IPS-18c (cell line): Measurements from ENCODE around the gene TASP1.
A peak's percentile ranks its signal among the peaks of the same experiment; 100 is the strongest.

ENCODE experiments used
- H3K4me3 ChIP-seq: 2 replicates; pipeline ENCODE4 v1.7.0; 2013; ENCODE audit warnings: low read depth, mild to moderate bottlenecking, low read length, moderate library complexity; ENCODE audit not compliant: insufficient read depth
- H3K9me3 ChIP-seq: one replicate; pipeline ENCODE4 v1.6.1; 2013; ENCODE audit warnings: mild to moderate bottlenecking, low read length, moderate library complexity; ENCODE audit not compliant: control insufficient read depth, insufficient read depth

Gene TASP1, protein sequence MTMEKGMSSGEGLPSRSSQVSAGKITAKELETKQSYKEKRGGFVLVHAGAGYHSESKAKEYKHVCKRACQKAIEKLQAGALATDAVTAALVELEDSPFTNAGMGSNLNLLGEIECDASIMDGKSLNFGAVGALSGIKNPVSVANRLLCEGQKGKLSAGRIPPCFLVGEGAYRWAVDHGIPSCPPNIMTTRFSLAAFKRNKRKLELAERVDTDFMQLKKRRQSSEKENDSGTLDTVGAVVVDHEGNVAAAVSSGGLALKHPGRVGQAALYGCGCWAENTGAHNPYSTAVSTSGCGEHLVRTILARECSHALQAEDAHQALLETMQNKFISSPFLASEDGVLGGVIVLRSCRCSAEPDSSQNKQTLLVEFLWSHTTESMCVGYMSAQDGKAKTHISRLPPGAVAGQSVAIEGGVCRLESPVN

DNA sequence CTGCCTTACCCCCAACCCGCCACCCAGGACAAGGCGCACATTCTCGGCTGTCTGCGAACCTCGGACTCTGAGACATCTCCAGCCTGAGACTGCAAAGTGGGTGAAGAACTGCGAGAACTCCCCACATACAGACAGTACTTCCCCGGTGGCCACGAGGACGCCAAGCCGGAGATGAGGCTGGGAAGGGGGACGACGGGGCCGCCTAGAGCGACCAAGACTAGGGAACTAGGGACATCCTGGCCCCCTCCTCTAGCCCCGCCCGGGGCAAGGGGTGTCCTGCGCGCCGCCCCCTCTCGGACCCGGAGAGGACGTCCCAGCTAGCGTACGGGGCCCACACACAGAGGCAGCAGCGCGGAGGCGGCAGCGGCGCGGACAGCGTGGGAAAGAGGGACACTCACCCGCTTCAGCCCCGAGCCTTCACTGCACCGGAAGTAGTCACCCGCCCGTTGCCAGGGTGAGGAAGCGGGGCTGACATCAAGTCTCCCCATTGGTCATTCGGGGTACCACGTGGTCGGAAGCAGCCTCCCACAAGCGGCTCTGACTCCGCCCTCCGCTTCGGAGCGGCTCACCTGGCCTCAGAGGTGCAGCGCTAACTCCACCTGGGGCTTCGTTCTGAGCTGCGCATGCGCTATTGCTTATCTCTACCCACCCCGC lies at the start of gene TASP1:
Gene TASP1 (minus strand): TSS at position 437 of the 654 bp plus-strand sequence. CDS start 8,854 bp downstream, outside the sequence.
- H3K9me3 ChIP-seq = no peaks in the 10 kb centered on the region

DNA sequence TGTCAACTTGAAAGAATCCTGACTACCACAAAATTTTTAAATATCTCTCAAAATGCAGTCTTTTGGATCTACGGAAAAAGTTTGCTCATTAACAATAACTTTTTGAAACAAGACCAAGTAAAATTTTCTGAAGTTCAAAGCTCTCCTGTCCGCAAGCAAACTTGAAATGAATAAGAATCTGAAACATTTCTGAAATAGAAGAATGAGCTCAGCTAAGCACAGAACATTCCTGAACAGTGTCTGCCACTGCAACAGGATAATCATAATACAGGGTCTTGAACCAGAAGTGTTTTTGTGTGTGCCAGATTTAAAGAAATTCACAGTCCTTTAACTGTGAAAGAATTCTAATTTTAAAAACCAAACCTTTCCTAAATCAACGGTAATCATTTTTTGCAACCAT lies 49.1 kb upstream of the TASP1 start:
- Histone ChIP-seq H3K9me3 (no peaks in the 10 kb centered on the region), H3K4me3 (no peak overlapping the region)

More for the DNA sequence above, at the start of gene TASP1:
- peak within 1 kb of the TSS; percentile 94 for H3K4me3 ChIP-seq

DNA sequence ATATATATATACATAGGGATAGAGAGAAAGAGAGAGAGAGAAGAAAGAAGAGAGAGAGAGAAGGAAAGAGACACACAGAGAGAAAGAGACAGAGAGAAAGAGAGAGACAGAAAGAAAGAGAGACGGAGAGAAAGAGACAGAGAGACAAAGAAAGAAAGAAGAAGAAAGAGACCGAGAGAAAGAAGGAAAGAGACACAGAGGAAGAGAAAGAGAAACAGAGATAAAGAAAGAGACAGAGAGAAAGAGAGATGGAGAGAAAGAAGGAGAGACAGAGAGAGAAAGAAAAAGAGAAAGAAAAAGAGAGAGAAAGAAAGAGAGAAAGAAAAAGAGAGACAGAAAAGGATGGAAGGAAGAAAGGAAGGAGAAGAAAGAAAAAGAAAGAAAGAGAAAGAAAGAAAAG lies 46.9 kb upstream of the TASP1 start:
- Histone ChIP-seq H3K9me3 (no peaks in the 10 kb centered on the region), H3K4me3 (no peak overlapping the region)

DNA sequence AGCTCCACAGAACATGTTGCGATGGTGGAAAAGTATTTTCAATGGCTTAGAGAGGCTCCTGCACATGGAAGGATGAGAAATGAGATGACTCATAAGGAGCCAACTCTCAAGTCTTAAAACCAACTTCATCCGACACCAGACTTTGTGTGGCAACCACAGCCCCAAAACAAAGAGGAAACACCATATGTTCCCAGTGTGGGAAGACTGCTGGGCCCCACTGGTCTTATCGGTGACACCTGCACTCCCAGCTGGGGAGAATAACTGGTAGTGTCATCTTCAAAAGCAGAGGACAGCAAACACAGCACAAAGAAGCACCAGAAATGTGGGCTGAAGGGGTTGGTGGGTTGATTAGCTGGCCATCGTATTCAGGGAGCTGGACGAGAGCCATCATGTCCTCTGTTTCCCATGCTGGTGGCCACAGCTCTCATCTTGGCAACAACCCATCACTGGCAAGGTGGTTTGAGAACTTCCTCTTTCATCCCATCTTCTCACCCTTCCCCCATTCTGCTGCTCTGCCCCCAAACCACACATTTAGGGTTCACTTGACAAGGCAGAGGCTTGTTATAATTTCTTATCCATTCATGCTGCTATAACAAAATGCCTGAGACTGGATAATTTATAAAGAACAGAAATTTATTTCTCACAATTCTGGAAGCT lies 46.0 kb upstream of the TASP1 start:
- H3K9me3 ChIP-seq = no peaks in the 10 kb centered on the region
- H3K4me3 ChIP-seq = no peak overlapping the region

DNA sequence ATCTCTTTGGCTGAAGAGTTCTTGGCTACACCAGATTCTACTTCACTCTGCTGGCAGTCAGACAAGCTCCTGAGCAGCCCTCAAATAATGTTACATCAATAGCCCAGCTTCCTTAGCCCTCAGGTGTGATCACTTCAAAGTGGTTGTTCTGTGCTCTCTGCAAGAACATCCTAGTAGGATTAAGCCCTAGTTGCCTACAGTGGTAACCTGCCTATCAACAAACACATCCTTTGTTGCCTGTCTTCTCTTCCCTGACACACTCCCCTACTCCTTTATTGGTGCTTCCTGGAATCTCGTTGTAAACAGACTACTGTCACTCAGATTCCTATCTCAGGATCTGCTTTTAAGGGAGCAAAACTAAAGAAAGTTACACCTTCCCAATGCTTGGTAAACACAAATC lies 45.1 kb upstream of the TASP1 start:
- Histone ChIP-seq H3K4me3 (no peak overlapping the region), H3K9me3 (no peaks in the 10 kb centered on the region)

DNA sequence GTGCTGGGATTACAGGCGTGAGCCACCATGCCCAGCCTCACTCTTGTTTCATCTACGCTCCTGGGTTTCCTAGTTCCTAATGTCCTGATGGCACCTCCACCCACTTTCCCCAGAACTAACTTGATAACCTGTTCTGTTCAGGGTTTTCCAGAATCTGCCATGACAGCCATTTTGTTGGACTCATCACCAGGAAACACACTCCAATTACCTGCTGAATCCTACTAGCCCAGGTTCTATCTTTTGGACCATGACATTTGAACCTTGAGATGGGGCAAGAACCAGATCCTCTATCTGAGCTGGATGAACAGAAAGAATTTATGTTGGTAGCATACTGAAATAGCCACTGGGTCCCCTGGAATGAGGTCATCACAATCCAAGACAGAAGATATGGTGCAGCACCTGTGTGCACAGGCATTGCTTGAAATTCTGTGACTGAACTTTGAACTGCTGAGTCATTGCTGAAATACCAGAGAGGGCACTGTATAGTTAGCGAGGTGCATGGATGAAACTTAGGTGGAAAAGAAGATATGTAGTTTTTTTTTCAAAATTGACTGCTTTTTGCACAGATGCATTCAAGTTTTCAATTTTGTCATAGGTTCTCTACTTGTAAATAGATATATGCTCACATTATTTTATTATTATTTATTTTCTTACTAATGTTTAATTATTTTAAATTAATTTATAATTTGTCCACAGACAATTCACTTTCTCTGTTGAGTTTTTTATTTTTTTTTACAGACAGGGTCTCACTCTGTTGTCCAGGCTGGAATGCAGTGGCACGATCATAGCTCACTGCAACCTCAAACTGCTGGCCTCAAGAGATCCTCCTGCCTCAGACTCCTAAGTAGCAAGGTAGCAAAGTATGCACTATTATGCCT lies 42.8 kb upstream of the TASP1 start:
- H3K9me3 ChIP-seq = no peaks in the 10 kb centered on the region
- H3K4me3 ChIP-seq = no peak overlapping the region

DNA sequence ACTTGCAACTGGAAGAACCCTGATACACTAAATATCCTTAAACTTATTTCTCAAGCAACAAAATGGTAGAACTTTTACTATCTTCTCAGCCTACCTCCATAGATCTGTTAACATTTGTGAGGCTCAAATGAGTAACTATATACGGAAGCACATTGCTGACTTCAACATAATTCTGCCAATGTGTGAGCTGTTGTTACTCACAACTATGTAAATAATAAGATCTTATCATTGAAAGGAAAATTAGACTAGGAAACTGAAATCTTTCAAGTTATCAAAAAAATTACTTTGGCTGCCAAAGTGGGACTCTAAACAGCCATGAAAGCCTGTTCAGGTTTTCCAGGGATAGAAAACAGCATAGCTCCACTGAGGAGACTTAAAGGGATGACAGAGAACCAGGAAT lies 40.2 kb upstream of the TASP1 start:
- no peaks in the 10 kb centered on the region for H3K9me3 ChIP-seq

DNA sequence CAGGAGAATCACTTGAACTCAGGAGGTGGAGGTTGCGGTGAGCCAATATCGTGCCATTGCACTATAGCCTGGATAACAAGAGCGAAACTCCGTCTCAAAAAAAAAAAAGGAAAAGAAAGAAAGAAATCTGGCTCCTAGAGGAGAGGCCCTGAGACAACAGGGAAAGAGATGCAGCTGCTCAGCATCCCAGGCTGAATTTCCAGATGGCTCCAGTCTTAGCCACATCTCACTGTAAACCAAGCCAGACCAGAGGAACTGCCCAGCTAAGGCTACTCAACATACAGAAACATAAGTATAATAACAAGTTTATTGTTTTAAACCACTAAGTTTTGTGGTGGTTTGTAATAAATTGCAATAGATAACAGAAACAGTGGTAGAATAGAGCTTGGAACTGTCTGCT lies 38.5 kb upstream of the TASP1 start:
- H3K9me3 ChIP-seq = no peaks in the 10 kb centered on the region
- H3K4me3 ChIP-seq = no peak overlapping the region

More for the DNA sequence above, 40.2 kb upstream of the TASP1 start:
- H3K4me3 ChIP-seq = no peak overlapping the region

DNA sequence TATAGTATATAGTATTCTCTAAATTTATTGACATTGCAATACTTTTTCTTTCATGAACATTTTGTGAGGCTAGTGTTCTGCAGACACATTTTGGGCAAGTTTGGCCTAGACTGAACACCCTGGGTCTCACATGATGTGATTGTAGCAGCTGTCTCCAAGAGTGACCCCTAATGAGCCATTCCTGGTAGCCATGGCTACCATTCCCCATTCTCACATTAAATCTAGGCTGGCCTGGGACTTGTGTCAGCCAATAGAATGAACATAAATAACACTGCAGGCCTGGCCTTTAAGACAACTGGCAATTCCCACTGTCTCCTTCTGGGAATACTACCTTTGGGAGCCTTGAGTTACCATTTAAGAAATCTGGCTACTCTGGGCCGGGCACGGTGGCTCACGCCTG lies 38.0 kb upstream of the TASP1 start:
- H3K9me3 ChIP-seq = no peaks in the 10 kb centered on the region
- H3K4me3 ChIP-seq = no peak overlapping the region

DNA sequence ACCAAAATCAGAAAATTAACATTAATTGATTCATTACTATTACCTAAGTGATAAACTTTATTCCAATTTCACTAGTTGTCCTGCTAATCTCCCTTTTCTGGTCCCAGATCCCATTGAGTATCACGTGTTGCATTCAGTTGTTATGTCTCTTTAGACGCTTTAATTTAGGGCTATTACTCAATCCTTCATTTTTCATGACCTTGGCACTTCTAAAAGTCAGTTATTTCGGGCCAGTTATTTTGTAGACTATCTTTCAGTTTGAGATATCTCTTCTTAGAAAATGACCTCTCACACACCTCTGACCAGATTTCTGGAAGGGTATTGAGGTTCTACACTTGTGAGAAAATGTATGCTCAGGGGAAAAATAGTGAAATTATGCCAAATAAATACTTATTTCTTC lies 34.0 kb upstream of the TASP1 start:
- Histone ChIP-seq H3K4me3 (no peak overlapping the region), H3K9me3 (no peaks in the 10 kb centered on the region)

DNA sequence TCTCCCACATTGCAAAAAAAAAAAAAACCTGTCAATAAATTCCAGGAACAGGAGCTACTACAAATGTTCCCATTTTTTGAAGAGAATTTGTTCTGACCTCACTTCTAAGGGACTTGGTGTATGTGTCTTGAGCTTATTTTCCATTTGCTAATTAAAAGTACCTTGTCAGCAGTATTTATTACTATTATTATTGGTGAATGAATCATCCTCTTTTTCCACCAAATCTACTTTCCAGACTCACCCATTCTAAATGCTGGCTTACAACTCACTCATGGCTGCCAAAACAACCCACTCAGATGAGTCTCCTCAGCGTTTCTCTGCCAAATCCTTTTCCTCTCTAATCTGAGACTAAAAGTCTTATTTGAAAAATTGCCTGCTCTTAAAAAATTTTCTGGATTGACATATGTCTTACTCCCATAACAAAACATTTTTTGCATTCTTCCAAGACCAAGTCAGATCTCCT lies 33.2 kb upstream of the TASP1 start:
- Histone ChIP-seq H3K9me3 (no peaks in the 10 kb centered on the region), H3K4me3 (no peak overlapping the region)

DNA sequence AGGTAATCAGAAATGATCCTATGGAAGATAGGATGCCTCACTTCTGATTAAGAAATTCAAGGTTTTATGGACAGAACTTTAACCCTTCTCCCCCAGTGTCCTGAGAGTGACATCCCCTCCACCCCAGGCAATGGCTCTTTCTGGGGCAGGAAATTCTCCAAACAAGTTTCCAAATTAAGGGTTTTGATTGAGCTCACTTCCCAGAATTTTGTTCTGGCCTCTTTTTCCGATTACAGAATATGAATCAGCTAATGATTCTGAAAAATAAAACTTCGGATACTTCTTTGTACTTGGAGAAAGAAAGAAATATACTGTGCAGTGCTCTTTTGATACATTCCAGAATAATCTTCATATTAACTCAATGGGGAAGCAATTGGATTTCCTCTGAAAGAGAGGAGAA lies 32.8 kb upstream of the TASP1 start:
- Histone ChIP-seq H3K4me3 (no peak overlapping the region), H3K9me3 (no peaks in the 10 kb centered on the region)

DNA sequence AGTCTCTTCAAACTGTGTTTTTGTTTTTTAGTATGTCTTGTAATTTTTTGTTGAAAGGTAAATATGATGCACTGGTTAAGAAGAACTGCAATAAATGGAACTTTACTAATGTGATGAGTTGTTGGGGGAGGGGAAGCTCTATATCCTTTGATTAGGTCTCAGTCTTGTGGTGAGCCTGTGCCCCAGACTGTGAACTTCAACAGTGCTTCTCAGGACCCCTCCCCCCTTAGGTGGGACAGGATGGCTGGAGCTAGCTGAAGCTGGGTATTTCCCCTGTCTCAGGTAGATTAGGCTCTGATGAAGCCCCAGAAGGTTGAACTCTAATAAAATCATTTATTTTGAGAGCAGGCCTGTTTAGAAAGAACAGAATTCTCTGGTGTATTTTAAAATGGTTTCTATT lies 31.4 kb upstream of the TASP1 start:
- Histone ChIP-seq H3K9me3 (no peaks in the 10 kb centered on the region), H3K4me3 (no peak overlapping the region)

DNA sequence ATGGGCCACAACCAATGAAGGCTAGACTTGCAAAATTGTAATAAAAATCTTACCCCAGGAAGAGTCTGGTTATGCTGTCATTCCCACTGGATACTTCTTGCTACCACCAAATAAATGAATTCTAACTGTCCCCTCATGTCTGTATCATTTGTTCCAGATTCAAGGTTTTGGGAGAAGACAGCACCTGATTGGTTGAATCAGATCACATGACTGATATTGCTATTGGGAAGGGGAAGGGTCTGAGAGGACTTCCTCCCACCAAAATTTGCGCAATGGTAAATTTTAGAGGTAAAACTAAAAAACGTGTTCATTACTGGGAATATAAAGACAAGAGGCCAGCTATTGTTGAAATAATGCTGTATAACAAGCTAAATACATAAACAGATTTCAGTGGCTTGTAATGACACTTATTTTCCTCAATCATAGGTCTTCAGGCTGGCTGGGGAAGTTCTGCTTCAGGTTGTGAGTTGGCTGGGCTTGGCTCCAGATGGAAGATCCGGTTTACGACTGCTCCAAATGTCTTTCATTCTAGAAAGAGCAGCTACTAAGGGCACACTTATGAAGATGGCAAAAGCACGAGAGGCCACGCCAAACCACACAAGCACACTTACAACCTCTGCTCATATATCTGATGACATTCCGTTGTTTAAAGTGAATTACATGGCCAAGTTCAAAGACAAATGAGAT lies 27.1 kb upstream of the TASP1 start:
- Histone ChIP-seq H3K4me3 (no peak overlapping the region), H3K9me3 (no peaks in the 10 kb centered on the region)

DNA sequence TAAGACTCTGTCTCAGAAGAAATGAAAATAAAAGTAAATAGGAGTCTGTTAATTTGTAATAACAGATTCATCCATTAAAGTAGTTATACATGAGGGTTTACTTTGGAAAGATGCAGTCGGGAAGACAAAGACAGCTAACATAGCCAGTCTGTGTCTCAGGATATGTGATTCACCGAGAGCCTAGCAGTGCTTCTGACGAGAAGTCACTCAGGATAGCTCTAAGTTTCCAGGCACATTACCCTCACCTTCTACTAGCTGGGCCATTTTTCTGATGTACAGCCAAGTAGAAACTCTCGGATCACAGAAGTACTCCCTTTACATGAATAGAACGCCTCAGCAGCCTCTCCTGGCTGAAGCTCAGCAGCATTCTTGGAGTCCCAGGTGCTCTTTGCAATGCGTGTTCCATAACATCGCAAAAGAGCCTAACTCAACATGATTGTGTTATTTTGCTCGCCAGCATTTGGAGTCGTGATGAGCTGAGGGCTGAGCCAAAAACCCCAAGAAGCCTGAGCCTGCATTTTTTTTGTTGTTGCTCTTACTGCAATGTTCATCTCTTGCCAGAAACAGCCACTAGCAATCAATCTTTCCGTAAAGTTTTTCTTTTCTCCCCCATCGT lies 22.4 kb upstream of the TASP1 start:
- no peaks in the 10 kb centered on the region for H3K9me3 ChIP-seq
- H3K4me3 ChIP-seq = no peak overlapping the region

DNA sequence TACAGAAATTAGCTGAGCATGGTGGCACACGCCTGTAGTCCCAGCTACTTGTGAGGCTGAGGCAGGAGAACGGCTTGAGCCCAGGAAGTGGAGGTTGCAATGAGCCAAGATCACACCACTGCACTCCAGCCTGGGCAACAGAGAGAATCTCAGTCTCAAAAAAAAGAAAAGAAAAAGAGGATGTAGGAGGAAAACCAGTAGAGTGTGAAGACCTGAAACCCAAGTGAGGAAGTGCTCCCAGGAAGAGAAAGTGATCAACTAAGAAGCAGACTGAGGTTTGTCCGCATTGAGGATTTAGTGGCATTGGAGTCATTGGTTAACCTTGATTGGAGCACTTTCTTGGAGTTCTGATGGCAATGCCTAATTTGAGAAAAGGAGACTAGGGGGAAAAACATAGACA lies 20.6 kb upstream of the TASP1 start:
- H3K9me3 ChIP-seq = no peaks in the 10 kb centered on the region
- no peak overlapping the region for H3K4me3 ChIP-seq
